ENCODE data around the gene CDC42EP5. TPM values are rescaled to one million over a fixed set of nuclear protein-coding genes. Genes with fewer than 3 reads are reported as not detected.

Gene CDC42EP5
- total and polyA plus RNA-seq, 10 of the 15 experiments (the other 5 are each of a cell fraction or from before 2014, with no cell fraction given) = 0.42 to 1.8 (median 1.4) TPM; not detected in 6

GRCh38 chr19:54460230-54461005, 12.7 kb downstream of the CDC42EP5 start:
- SMC1A ChIA-PET (ENCODE audit: uncharacterized antibody, unreplicated experiment) = no interaction called here
- Histone ChIP-seq H4K20me1 (ENCODE audit: control insufficient read depth, insufficient read depth) (no peaks in the 10 kb centered on the region), H3K4me2 (ENCODE audit: control insufficient read depth, insufficient read depth) (no peak overlapping the region), H3K9ac (ENCODE audit: control insufficient read depth, insufficient read depth, low read length) (no peak overlapping the region), H3K27me3 (replicated peaks in 1 of 2; ENCODE audit: control insufficient read depth in 2 of 2, insufficient read depth in 2 of 2, low read length in 1 of 2) (no peaks in the 10 kb centered on the region), H3K79me2 (ENCODE audit: control insufficient read depth, insufficient read depth, low read length) (peaks cover 14% of the 10 kb centered on the region), H2AFZ (ENCODE audit: control insufficient read depth, low read depth, low read length) (no peak overlapping the region), H3K9me3 (replicated peaks; ENCODE audit: control insufficient read depth, insufficient read depth, low read length) (no peaks in the 10 kb centered on the region), H3K27ac (ENCODE audit: control insufficient read depth, insufficient read depth) (no peak overlapping the region), H3K4me3 (no peak overlapping the region), H3K36me3 (ENCODE audit: control insufficient read depth in 2 of 2, insufficient read depth in 2 of 2, low read length in 1 of 2) (peaks cover 11 to 53% of the 10 kb centered on the region in 2 experiments), H3K4me1 (ENCODE audit: control insufficient read depth, insufficient read depth, low read length) (peaks cover 12% of the 10 kb centered on the region)
- intact Hi-C loops (cut with micrococcal nuclease; ENCODE audit: unreplicated experiment) (no loop called here), in situ Hi-C loops (cut with MboI) (loop anchor here (10.0 kb wide), 1 partner anchor 1194 kb away; the partner anchor contains the start of gene U2AF2)
- ATAC-seq (no peak), DNase-seq (ENCODE audit: low read depth, low spot score) (no peak), FAIRE-seq (no peak)
- POLR2A ChIA-PET = no interaction called here
- RAD21 ChIA-PET (ENCODE audit: unreplicated experiment) = no interaction called here
- BruUV-seq (replicated peaks) = no TSS peak
- CTCF ChIA-PET = no interaction called here
- WGBS (ENCODE audit: insufficient coverage, insufficient replicate concordance, low lambda C conversion rate, missing lambda C conversion rate) = 95% methylated on average over 25 of the region's 39 CpGs
- TF ChIP-seq CEBPZ (IDR thresholded peaks at IDR 0.05; ENCODE audit: low read depth, low read length) (no peak), ZNF687 (IDR thresholded peaks at IDR 0.05) (no peak), TCF3 (IDR thresholded peaks at IDR 0.05; ENCODE audit: borderline replicate concordance, insufficient read depth, low read depth, low read length) (no peak), FOXK2 (IDR thresholded peaks at IDR 0.05) (no peak), SMC3 (IDR thresholded peaks at IDR 0.05; ENCODE audit: borderline replicate concordance, low read length) (no peak), CBX3 (IDR thresholded peaks at IDR 0.05; ENCODE audit: borderline replicate concordance, low read depth) (no peak), SREBF2 (IDR thresholded peaks at IDR 0.05; ENCODE audit: low read length) (no peak), SMARCA5 (IDR thresholded peaks at IDR 0.05) (no peak), ZBTB40 (IDR thresholded peaks at IDR 0.05; ENCODE audit: borderline replicate concordance) (no peak), ATF3 (IDR thresholded peaks at IDR 0.05; ENCODE audit: borderline replicate concordance, extremely low read depth, low read depth, low read length) (no peak)

Measured in GM12878 (cell line).